Stimulated activated CD8-positive, alpha-beta memory T cell treated with anti-CD3 and anti-CD28 coated beads, Interleukin-4, amount 100 ng/mL, for 4 hours (primary cell): ENCODE results near the gene C2orf49.

Experiments used
- DNase-seq, 2 donors: peaks; one replicate each; pipeline ENCODE4 v3.0.0-alpha.2; 2020; ENCODE audit warnings: low read depth in 2 of 2, low spot score in 1 of 2

C2orf49 gene

GRCh38 chr2:105361102-105361889 lies 24.0 kb downstream of the C2orf49 start:
- no peak for DNase-seq

GRCh38 chr2:105362862-105363591 lies 25.7 kb downstream of the C2orf49 start:
- no peak for DNase-seq

- no peak for DNase-seq
Observed at GRCh38 chr2:105364436-105365139, 27.2 kb downstream of the C2orf49 start.

GRCh38 chr2:105365206-105365605 lies 27.9 kb downstream of the C2orf49 start:
- DNase-seq: no peak

- no peak for DNase-seq
Observed at GRCh38 chr2:105368759-105369408, 31.5 kb downstream of the C2orf49 start.

DNA sequence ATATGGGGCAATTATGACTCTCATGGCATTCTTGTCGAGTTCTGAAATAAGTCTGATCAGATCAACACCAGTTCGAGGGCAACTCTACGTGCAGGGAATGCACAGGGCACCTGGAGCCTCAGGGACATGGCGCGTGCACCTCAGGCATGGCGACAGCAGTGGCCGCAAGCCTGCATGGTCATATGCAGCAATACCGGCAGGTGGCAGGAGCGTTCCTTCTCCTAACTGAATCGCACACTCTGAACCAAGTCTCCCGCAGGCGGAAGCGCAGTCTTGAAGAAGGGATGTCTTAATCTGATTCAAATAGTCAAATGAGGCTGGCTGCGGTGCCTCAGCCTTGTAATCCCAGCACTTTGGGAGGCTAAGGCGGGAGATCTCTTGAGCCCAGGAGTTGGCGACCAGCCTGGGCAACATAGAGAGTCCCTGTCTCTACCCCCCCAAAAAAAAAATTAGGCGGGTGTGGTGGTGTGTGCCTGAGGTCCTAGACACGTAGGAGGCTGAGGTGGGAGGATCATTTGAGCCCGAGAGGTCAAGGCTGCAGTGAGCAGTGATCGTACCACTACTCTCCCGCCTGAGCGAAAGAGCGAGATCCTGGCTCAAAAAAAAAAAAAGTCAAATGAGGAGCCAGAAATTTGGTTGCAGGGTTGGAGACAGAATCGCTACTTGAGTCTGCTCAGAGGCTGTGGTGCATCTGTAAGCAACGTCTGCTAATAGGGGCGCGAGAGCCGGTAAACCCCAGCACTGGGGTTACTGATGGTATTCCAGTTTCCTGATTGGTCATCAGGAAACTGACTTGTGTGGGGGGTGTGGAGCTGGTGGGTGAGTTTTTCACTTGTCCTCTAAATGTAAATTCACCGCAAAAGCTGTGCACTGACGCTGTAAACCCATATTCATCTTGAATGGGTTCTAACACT lies 32.7 kb downstream of the C2orf49 start:
- DNase-seq: peak; percentile 65 to 77

- DNase-seq: no peak
Observed at GRCh38 chr2:105371156-105371555, 33.8 kb downstream of the C2orf49 start.

DNA sequence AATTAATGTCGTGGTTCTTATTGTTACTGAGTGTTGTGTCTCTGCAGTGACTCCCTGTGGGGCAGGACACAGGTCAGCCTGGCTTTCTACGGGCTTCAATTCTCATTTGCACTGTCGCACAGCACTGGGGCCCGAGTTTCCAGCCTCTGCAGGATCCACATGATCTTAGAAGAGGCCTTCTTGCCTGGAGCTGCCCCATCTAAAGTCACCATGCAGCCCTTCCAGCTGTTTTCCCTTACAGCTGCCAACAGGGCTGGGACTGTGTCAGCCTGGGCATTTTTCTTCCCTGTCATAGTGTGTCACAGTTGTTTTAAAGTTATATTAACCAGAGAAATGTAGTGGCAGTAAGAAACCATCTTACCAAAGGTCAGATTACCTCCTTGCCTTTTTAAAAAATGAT lies 34.5 kb downstream of the C2orf49 start:
- no peak for DNase-seq

DNA sequence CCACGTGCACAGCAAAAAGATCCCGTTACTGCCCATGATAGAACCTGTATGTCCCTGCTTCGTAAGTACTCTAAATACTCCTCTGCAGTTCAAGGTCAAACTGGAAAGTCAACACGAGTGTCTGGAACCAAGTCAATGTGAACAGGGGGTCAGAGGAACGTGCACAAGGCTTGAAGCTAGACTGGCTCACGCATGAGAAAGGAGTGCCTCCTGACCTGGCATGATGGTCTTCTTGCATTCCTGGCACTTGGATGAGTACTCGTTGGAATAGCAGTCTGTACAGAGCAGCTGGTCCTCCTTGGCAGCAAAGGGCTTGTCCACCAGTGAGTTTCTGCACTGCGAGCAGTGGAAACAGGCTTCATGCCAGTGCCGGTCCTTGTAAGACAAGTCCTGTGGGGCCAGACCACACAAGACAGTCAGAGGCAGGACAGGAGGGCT lies 36.0 kb downstream of the C2orf49 start:
- no peak for DNase-seq

- no peak for DNase-seq
Observed at GRCh38 chr2:105373895-105374401, 36.6 kb downstream of the C2orf49 start.

- DNase-seq: no peak
Observed at GRCh38 chr2:105375001-105375561, 37.7 kb downstream of the C2orf49 start.

- DNase-seq: no peak
Observed at GRCh38 chr2:105376010-105376409, 38.7 kb downstream of the C2orf49 start.

DNA sequence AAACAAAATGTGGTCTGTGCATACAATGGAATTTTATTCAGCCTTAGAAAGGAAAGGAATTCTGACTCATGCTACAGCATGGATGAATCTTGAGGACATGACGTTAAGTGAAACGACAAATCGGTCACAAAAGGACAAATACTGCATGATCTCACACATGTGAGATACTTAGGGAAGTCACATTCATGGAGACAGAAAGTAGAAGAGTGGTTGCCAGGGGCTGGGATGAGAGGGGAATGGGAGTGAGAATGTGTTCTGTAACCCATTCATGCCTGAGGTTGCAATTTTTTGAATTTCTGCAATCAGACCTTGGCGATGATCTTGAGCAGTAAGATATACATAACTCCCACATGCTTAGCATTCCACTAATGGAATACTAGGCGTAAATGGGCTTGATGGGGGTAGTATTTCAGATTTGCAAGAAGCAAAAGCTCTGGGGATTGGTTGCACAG lies 39.5 kb downstream of the C2orf49 start:
- DNase-seq: no peak

- no peak for DNase-seq
Observed at GRCh38 chr2:105377871-105378270, 40.5 kb downstream of the C2orf49 start.

GRCh38 chr2:105378276-105378840 lies 41.0 kb downstream of the C2orf49 start:
- DNase-seq: no peak

DNA sequence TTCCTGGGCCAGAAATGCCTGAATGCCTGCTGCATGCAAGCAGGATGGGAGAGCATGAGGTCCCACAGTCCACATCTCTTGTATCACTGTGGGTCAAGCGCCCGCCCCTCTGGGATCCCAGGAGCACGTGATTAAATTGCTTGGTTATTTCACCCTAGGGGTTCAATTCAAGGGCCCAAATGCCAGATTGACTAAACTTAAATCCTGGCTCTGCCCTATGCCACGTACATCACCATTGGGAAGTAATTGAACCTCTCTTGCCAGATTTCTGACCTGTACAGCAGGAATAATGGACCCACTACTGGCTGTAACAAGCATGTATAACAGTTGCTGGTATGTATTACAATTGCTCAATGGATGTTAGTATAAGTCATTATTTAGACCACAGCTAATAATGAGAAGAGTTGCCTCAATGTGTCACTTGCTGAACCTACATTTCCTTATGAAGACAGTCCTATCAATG lies 41.6 kb downstream of the C2orf49 start:
- no peak for DNase-seq

DNA sequence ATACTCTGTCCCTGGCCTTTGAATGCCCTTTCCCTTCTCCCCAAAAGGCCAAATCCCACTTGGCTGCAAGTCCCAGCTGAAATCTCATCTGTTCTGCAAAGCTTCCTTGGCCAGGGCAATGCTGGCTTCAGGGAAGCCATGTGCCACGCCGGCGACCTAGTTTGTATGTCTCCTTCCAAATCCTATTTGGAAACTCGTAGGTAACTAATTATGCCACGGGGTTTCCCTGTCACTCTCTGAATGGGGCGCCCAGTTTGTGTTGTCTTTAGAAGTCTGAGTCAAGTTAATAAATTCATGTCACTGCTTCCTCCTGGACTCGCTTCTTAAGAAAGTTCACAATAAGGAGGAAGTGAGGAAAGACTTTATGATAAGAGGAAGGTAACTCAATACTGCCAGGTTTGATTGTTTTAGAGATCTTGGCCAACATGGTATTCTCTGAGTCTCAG lies 42.4 kb downstream of the C2orf49 start:
- no peak for DNase-seq

GRCh38 chr2:105380432-105381100 lies 43.2 kb downstream of the C2orf49 start:
- DNase-seq: no peak
